K562 (cell line): ENCODE data around the gene MVP. TPM values are rescaled to one million over a fixed set of nuclear protein-coding genes. Genes with fewer than 3 reads are reported as not detected.

Experiments used
- CBX3 ChIP-seq, 2 experiments: IDR thresholded peaks; 1 replicate in 1 of 2; 2 replicates in 1 of 2; pipeline ENCODE4 v1.6.1; 2012; ENCODE audit warnings: inconsistent platforms in 2 of 2, low read length in 2 of 2, borderline replicate concordance in 1 of 2, control low read depth in 1 of 2
- DPF2 ChIP-seq: fragments of 450-650 bp; IDR thresholded peaks from 2 replicates; pipeline ENCODE4 v1.6.1; 2016
- ETS1 ChIP-seq: conservative IDR thresholded peaks from 2 replicates; pipeline ENCODE4 v1.6.1; 2011; ENCODE audit warnings: low read depth, mild to moderate bottlenecking, low read length; ENCODE audit not compliant: control insufficient read depth
- ETV1 ChIP-seq: fragments of 450-650 bp; conservative IDR thresholded peaks from 2 replicates; pipeline ENCODE4 v1.6.1; 2016; ENCODE audit warnings: missing genetic modification characterization, control low read depth, low read depth, missing compliant biosample characterization
- JUNB ChIP-seq: fragments of 450-650 bp; formaldehyde crosslinking; conservative IDR thresholded peaks from 2 replicates; pipeline ENCODE4 v1.4.0; 2020; ENCODE audit warnings: mild to moderate bottlenecking
- MAZ ChIP-seq, 2 experiments: fragments of 450-650 bp in 1 of 2; sonication (generic) in 1 of 2; formaldehyde crosslinking; IDR thresholded peaks in 1 of 2; conservative IDR thresholded peaks in 1 of 2; 2 replicates each; pipeline versions ENCODE4 v1.4.0 to v1.5.0; 2020; ENCODE audit warnings: mild to moderate bottlenecking in 1 of 2, missing genetic modification reagents in 1 of 2
- NEUROD1 ChIP-seq: fragments of 150-350 bp; IDR thresholded peaks from 2 replicates; pipeline ENCODE4 v1.6.1; 2014; ENCODE audit warnings: borderline replicate concordance, low read length, low read depth; ENCODE audit not compliant: partially characterized antibody
- POLR2AphosphoS5 ChIP-seq: IDR thresholded peaks from 2 replicates; pipeline ENCODE4 v1.6.1; 2011; ENCODE audit warnings: mild to moderate bottlenecking, low read depth, low read length, moderate library complexity; ENCODE audit not compliant: control insufficient read depth, insufficient read depth
- RBBP5 ChIP-seq: fragments of 200-600 bp; sonication (generic); IDR thresholded peaks from 2 replicates; pipeline ENCODE4 v1.6.1; 2012; ENCODE audit warnings: borderline replicate concordance, mild to moderate bottlenecking, low read length, control low read depth, inconsistent platforms; ENCODE audit not compliant: insufficient read depth, poor library complexity, severe bottlenecking
- RNF2 ChIP-seq: sonication (generic); IDR thresholded peaks from 2 replicates; pipeline ENCODE4 v1.6.1; 2016
- TAF1 ChIP-seq: IDR thresholded peaks from 2 replicates; pipeline ENCODE4 v1.6.1; 2011; ENCODE audit warnings: mild to moderate bottlenecking, low read length, moderate library complexity; ENCODE audit not compliant: insufficient read depth, control insufficient read depth, severe bottlenecking; ENCODE audit errors: extremely low read depth
- TCFL5 ChIP-seq: fragments of 250-450 bp; sonication (Bioruptor Pico); conservative IDR thresholded peaks from 2 replicates; pipeline ENCODE4 v1.6.1; 2021; ENCODE audit warnings: mild to moderate bottlenecking, moderate library complexity, matching md5 sums
- TFAP4 ChIP-seq: sonication (generic); formaldehyde crosslinking; IDR thresholded peaks from 2 replicates; pipeline ENCODE4 v1.8.0; 2022; ENCODE audit warnings: missing genetic modification reagents, mild to moderate bottlenecking, moderate library complexity, borderline replicate concordance
- TOE1 ChIP-seq, 2 experiments: fragments of 450-650 bp in 1 of 2; sonication (generic) in 1 of 2; formaldehyde crosslinking in 1 of 2; IDR thresholded peaks; 2 replicates each; pipeline versions ENCODE4 v1.7.1 to v1.8.0; 2016 to 2022; ENCODE audit warnings: borderline replicate concordance in 2 of 2, mild to moderate bottlenecking in 2 of 2, antibody characterized with exemption in 1 of 2, inconsistent platforms in 1 of 2, low read depth in 1 of 2, missing genetic modification reagents in 1 of 2, moderate library complexity in 1 of 2
- YY1 ChIP-seq, 3 experiments: IDR thresholded peaks; 2 replicates each; pipeline ENCODE4 v1.6.1; 2011; ENCODE audit warnings: low read length in 2 of 3, mild to moderate bottlenecking in 2 of 3, moderate library complexity in 2 of 3, borderline replicate concordance in 1 of 3, control low read depth in 1 of 3, low read depth in 1 of 3; ENCODE audit not compliant: insufficient read depth in 3 of 3, insufficient replicate concordance in 2 of 3, control insufficient read depth in 1 of 3, insufficient read length in 1 of 3; ENCODE audit errors: extremely low read depth in 1 of 3
- ZBED1 ChIP-seq: IDR thresholded peaks from 2 replicates; pipeline ENCODE4 v1.6.1; 2014
- ZNF212 ChIP-seq: fragments of 450-650 bp; formaldehyde crosslinking; IDR thresholded peaks from 2 replicates; pipeline ENCODE4 v1.4.0; 2020; ENCODE audit warnings: mild to moderate bottlenecking
- ZNF639 ChIP-seq, 2 experiments: fragments of 200-800 bp in 1 of 2; sonication (Bioruptor generic) in 1 of 2; sonication (generic) in 1 of 2; formaldehyde crosslinking in 1 of 2; IDR thresholded peaks in 1 of 2; conservative IDR thresholded peaks in 1 of 2; 2 replicates each; pipeline versions ENCODE4 v1.5.0 to v1.6.1; 2016 to 2020; ENCODE audit warnings: missing compliant biosample characterization in 1 of 2, missing genetic modification characterization in 1 of 2, missing genetic modification reagents in 1 of 2
- polyA plus RNA-seq, 8 experiments: library from polyadenylated mRNA; depleted of rRNA in 4 of 8; stranded (reverse) in 5 of 8; unstranded in 3 of 8; fragments of >200 nt; fragmentation: Nextera tagmentation in 2 of 8; fragmentation: Illumina TruSeq in 1 of 8; extraction: Ambion mirVana in 2 of 8; extraction: Trizol in 1 of 8; gene quantifications; 2 replicates each; pipeline versions ENCODE4 v1.2.1 to v1.2.3, GENCODE V29; 2011 to 2014; ENCODE audit warnings: inconsistent platforms in 1 of 8, missing spikeins in 1 of 8
- total RNA-seq, 7 experiments: library from RNA; depleted of rRNA in 6 of 7; stranded (reverse); fragments of >200 nt in 6 of 7; fragmentation: Illumina TruSeq in 2 of 7; extraction: Trizol in 2 of 7; gene quantifications; 2 replicates each; pipeline versions ENCODE4 v1.2.1 to v1.2.3, GENCODE V29; 2011 to 2021; ENCODE audit warnings: low replicate concordance in 1 of 7
- TF ChIP-seq, protein P1 (sequence below): fragments of 450-650 bp; conservative IDR thresholded peaks from 2 replicates; pipeline ENCODE4 v1.6.1; 2016; ENCODE audit warnings: missing genetic modification characterization, low read depth, mild to moderate bottlenecking, missing compliant biosample characterization, moderate library complexity

The MVP gene
- total and polyA plus RNA-seq, 9 of the 15 experiments (the other 6 are each of a cell fraction or from before 2014, with no cell fraction given) = 0.39 to 1.9 (median 0.76) TPM; not detected in 2

- TF ChIP-seq ETS1 (peak; percentile 77), TOE1 (IDR thresholded peaks at IDR 0.05; ENCODE audit: borderline replicate concordance) (peak; percentile 83), TOE1 (CRISPR knock-in tag; IDR thresholded peaks at IDR 0.05; ENCODE audit: borderline replicate concordance, low read depth) (peak; percentile 55; the same call in 1 of the 2 replicates), YY1 (IDR thresholded peaks at IDR 0.05; ENCODE audit: borderline replicate concordance in 1 of 3, control insufficient read depth in 1 of 3, extremely low read depth in 1 of 3, insufficient read depth in 3 of 3, insufficient read length in 1 of 3, insufficient replicate concordance in 2 of 3, low read depth in 1 of 3, low read length in 2 of 3) (peak; percentile 89 to 97 (median 96)), ETV1 (peak; percentile 30; the same call in 1 of the 2 replicates), TFAP4 (CRISPR knock-in tag) (peak; percentile 88; the same call in 1 of the 2 replicates), RBBP5 (peak; percentile 87), ZBED1 (no peak), TAF1 (peak; percentile 88), JUNB (CRISPR knock-in tag) (no peak; the same call in 1 of the 2 replicates), POLR2AphosphoS5 (peak; percentile 70), CBX3 (IDR thresholded peaks at IDR 0.05; ENCODE audit: borderline replicate concordance in 1 of 2, low read length in 2 of 2) (peak in 1 of 2 experiments; percentile 33; a peak in 1 of 3 replicates), ZNF212 (CRISPR knock-in tag) (0 out of 2 replicates have a peak, but pooled peaks have one; percentile 55), NEUROD1 (peak; percentile 42), TCFL5 (CRISPR knock-in tag) (no peak), MAZ (CRISPR knock-in tag; conservative IDR thresholded peaks at IDR 0.05 in 1 of 2, IDR thresholded peaks at IDR 0.05 in 1 of 2) (peak; percentile 83 to 88; a peak in 3 of 4 replicates), DPF2 (peak; percentile 28; the same call in 1 of the 2 replicates), ZNF639 (CRISPR knock-in tag; conservative IDR thresholded peaks at IDR 0.05 in 1 of 2, IDR thresholded peaks at IDR 0.05 in 1 of 2) (peak in 1 of 2 experiments; percentile 93; a peak in 2 of 4 replicates), RNF2 (peak; percentile 80)
- TF ChIP-seq, protein P1, sequence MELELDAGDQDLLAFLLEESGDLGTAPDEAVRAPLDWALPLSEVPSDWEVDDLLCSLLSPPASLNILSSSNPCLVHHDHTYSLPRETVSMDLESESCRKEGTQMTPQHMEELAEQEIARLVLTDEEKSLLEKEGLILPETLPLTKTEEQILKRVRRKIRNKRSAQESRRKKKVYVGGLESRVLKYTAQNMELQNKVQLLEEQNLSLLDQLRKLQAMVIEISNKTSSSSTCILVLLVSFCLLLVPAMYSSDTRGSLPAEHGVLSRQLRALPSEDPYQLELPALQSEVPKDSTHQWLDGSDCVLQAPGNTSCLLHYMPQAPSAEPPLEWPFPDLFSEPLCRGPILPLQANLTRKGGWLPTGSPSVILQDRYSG (tag) = no peak
Observed at GRCh38 chr16:29790183-29790948, 29.9 kb upstream of the MVP start, which contains the start of gene KIF22 (continued).
